H1 (cell line): Measurements from ENCODE around the gene KIAA1671. TPM values are rescaled to one million over a fixed set of nuclear protein-coding genes. Genes with fewer than 3 reads are reported as not detected.
A peak's percentile ranks its signal among the peaks of the same experiment; 100 is the strongest.

Experiments used
- CHD1 ChIP-seq: IDR thresholded peaks from 2 replicates; pipeline ENCODE4 v1.6.1; 2012; ENCODE audit warnings: low read depth, low read length, improper control_type of control experiment
- CHD2 ChIP-seq: IDR thresholded peaks from 2 replicates; pipeline ENCODE4 v1.6.1; 2012; ENCODE audit warnings: low read length, improper control_type of control experiment
- GABPA ChIP-seq: IDR thresholded peaks from 2 replicates; pipeline ENCODE4 v1.6.1; 2011; ENCODE audit warnings: mild to moderate bottlenecking, low read length, moderate library complexity, borderline replicate concordance; ENCODE audit not compliant: insufficient read depth
- KDM4A ChIP-seq: IDR thresholded peaks from one replicate; pipeline ENCODE4 v1.7.1; 2012; ENCODE audit warnings: low read depth, mild to moderate bottlenecking, moderate library complexity, low read length, inconsistent platforms; ENCODE audit not compliant: severe bottlenecking
- SAP30 ChIP-seq: fragments of 300-600 bp; sonication (generic); IDR thresholded peaks from 2 replicates; pipeline ENCODE4 v1.7.1; 2012; ENCODE audit warnings: low read length, moderate library complexity, mild to moderate bottlenecking, inconsistent platforms; ENCODE audit not compliant: insufficient read depth, insufficient replicate concordance
- TBP ChIP-seq: IDR thresholded peaks from 2 replicates; pipeline ENCODE4 v1.6.1; 2011; ENCODE audit warnings: low read depth, low read length, improper control_type of control experiment
- polyA plus RNA-seq, 7 experiments: library from polyadenylated mRNA; depleted of rRNA in 3 of 7; stranded (reverse) in 5 of 7; unstranded in 2 of 7; fragments of >200 nt in 5 of 7; fragments of 200-250 nt in 2 of 7; gene quantifications; 1 replicate in 5 of 7; 2 replicates in 1 of 7; 4 replicates in 1 of 7; pipeline versions ENCODE4 v1.2.1 to v1.2.3, GENCODE V29; 2011 to 2013; ENCODE audit warnings: missing spikeins in 2 of 7, mixed read lengths in 2 of 7
- total RNA-seq: library from RNA; stranded (reverse); fragmentation: NEBNext Ultra II Directional; extraction: Animal tissue kit (Norgen Biotek cat#: 25700); gene quantifications from 2 replicates; pipeline ENCODE4 v1.2.1, GENCODE V29; 2021

KIAA1671 gene
- total and polyA plus RNA-seq, 2 of the 8 experiments (the other 6 are each of a cell fraction or from before 2014, with no cell fraction given), result 6.4 to 23.9 TPM

DNA sequence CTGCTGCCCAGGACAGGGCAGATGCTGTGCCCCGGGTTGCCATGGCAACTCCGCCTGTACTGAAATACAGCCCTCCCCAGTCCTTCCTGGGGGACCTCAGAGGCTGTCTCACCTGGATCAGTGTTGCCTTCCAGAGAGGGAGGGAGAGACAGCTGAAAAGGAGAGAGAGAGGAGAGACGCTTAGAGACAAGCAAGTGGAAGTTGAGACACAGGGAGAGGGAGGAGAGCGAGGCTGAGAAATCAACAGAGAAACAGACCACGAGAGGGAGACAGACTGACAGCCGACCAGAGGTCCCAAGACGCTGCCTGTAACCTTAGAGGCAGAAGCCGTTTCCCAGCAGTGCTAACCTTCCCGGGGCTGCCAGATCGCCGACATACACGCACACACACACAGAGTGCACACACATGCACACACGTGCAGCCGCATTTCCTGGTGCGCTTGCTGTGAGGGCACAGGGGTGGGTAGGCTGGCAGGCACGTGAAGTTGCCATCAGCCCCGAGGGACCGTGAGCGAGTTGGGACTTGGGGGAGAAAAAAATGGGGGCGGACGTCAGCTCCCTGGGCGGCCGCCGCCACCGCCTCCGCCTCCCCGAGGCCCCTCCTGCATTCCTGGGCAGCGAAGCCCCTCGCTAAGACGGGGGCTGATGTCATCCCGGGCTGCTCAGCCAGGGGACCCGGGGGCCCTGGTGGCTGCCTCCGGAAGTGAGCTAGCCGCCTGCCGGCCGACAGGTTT lies 158.5 kb downstream of the KIAA1671 start (continued):
- peak; percentile 22 for TF ChIP-seq KDM4A
- TF ChIP-seq CHD2, result no peak
- no peak for TF ChIP-seq GABPA
- peak; percentile 97 for TF ChIP-seq SAP30
- TF ChIP-seq CHD1, result no peak
- TF ChIP-seq TBP, result no peak
